GM19193 (cell line): Measurements from ENCODE around the gene TSPYL6.

Source experiments
- POLR2A ChIP-seq: IDR thresholded peaks from 4 replicates; pipeline ENCODE4 v1.6.1; 2011; ENCODE audit not compliant: insufficient read depth, insufficient read length; ENCODE audit errors: extremely low read depth

The TSPYL6 gene

DNA sequence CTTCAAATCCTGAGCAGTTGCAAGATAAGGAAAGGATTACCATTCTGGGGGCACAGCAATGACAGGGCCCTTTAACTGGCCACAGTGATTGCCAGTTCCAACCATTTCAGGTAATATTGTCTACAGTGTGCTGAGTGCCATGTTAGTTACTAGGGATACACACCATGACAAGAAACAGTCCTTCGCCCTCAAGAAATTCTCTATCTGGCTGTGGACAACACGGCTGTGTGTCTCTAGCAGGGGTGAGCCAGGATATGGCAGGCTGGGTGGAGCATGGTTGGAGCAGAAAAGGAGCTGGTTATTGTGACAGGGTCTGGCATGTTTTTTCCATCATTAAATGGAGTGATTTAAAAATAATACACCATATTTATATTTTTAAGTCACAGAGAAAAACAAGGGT lies 31.0 kb downstream of the TSPYL6 start:
- no peak for TF ChIP-seq POLR2A

DNA sequence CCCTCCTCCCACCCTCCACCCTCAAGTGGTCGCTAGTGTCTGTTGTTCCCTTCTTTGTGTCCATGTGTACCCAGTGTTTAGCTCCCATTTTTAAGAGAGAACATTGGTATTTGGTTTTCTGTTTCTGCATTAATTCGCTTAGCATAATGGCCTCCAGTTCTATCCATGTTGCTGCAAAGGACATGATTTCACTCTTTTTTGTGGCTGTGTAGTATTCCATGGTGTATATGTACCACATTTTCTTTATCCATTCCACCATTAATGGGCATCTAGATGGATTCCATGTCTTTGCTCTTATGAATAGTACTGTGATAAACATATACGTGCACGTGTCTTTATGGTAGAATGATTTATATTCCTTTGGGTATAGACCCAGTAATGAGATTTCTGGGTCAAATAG lies 42.9 kb downstream of the TSPYL6 start:
- TF ChIP-seq POLR2A: no peak

DNA sequence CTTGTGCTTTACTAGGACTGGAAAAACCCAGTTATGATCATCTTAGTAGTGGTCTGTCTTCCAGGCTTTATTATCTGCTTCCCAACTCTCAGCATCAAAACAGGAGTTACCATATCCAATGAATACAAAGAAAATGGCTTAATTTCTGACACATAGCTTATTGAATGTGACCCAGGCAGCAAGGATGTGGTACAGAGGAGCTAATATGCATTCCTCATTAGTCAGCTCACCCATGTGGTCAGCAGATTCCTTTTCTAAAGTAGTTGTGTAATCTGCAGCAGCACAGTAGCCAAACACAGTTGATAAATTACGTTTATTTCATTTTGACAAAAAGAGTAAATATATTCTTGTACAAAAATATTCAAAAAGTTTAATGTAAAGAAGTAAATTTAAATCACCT lies 43.6 kb downstream of the TSPYL6 start:
- TF ChIP-seq POLR2A: no peak

DNA sequence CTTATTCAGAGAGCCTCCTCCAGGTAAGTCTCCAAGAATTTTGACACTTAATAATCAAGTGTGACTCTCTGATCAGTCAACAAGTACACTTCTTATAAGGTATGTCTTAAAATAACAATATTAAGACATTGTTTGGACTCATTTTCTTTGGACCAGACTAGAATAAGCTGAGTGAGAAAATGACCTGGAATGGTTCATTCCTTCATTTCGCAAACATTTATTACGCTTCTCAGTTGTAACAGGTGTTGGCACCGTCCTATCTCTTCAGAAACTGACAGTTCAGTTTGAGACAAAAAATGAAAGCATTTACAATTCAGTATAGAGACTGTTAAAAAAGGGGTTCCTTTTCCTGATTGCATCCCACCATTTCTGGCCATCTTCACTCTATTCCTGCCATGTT lies 46.6 kb downstream of the TSPYL6 start:
- no peak for TF ChIP-seq POLR2A

DNA sequence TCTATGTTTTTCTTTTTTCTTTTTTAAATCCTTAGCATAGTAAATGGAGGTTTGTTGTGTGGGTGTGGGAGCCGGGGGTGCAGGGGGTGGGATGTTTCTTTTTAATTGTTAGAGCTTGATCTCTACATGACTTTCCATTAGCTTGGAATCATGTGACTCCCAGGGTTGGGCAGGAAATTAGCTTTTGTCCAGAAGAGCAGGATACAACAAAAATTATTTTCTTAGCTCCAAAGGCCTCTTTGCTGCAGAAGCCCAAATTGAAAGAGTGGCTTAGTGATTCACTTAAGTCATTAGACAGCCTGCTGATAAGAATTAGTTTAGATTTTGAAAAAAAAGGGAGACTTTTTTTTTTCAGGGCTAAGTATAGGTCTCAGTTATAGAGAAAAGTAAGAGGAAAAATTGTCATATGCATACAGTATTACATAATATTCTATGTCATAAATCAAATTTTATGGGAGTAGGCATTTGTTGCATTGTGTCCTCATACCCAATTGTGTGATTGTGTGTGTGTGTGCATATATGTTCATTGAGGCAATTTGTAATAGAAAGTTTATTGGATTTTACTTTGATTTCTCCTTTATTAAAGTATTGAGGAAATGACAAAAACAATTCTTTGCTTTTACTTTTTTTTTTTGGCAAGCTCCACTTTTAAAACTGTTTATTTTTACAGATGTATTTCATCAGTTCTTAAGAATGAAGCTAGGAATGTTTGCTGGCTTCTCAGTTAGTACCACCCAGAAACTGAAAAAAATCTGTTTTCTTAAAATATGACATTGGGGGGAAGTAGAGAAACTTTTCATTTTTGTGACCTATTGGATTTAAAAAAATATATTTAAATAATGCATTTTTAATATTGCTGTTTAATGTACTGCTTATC lies 47.4 kb downstream of the TSPYL6 start:
- no peak for TF ChIP-seq POLR2A

DNA sequence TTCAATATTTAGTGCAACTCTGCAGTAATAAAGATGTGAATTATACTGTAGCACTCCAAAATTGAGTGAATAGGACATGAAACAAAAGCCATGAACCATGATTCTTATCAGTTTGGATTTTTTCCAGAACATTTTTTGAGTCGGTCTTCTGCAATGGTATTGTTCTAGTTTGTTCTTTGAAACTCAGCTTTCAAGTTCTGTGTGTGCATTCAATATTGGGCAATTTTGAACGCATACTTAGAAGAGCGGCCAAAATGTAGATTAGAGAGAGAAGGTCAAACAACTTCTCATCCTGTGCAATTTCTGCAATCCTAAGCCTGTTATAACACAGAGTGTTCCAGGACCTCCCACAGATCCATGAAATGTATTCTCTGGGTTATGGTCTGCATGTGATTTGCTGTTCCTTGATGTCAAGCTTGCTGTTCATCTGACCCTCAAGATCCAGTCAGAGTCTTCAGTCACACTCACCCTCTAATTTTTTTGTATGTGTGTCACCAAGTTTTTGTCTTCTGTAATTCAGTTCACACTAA lies 48.3 kb downstream of the TSPYL6 start:
- TF ChIP-seq POLR2A: no peak

DNA sequence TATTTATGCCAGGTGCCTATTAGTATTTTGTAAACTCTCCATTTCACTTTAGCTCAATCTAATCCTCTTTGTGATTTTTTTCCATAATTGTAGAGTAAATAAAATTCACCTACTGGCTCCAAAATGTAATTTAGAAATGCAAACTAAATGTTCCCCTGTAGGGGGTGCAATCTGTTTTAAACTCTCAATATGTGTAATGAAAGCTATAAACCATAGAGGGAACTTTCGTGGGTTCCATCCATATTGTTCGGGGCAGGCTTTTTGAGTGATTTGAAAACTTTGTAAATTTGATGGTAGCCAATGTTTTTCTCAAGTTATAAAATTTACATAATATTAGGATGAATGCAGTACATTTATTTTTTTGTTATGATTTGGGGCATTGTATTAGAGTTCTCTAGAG lies 49.4 kb downstream of the TSPYL6 start:
- TF ChIP-seq POLR2A: no peak

DNA sequence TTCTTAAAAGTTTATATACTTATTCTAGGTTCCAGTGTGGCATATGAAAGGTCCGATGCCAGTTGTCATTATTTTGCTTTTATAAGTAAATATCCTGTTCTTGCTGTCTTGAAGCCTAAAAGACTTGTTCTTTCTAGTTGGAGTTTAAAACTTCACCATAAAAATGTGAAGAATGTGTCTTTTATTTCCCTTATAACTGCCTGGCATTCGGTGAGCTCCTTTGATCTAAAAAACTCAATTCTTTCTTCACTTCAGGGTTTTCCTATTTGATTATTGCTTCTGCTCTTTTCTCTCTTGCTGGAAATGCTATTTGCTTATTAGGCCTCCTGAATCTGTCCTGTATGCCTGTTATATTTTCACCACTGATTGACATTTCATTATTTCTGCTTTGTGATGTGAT lies 51.6 kb downstream of the TSPYL6 start:
- no peak for TF ChIP-seq POLR2A
